Breast epithelium (tissue), 3 donors: Measurements from ENCODE around the gene CHAMP1.

Source experiments
- CTCF ChIP-seq, 3 donors: fragments of 450-650 bp; IDR thresholded peaks; one replicate each; pipeline ENCODE4 v1.5.1; 2016 to 2017; ENCODE audit warnings: antibody characterized with exemption in 3 of 3, mild to moderate bottlenecking in 3 of 3, moderate library complexity in 3 of 3
- POLR2A ChIP-seq: fragments of 450-650 bp; IDR thresholded peaks from one replicate; pipeline ENCODE4 v1.6.1; 2016; ENCODE audit warnings: antibody characterized with exemption, mild to moderate bottlenecking, moderate library complexity
- POLR2AphosphoS5 ChIP-seq, 3 donors: sonication (generic); formaldehyde crosslinking; IDR thresholded peaks; one replicate each; pipeline ENCODE4 v1.6.1; 2017; ENCODE audit warnings: antibody characterized with exemption in 3 of 3

GRCh38 chr13:114298866-114299265, 15.4 kb upstream of the CHAMP1 start:
- no peak for TF ChIP-seq CTCF (IDR thresholded peaks at IDR 0.05)
- TF ChIP-seq POLR2A: no peak
- no peak for TF ChIP-seq POLR2AphosphoS5 (IDR thresholded peaks at IDR 0.05)
